Stromal cell of bone marrow (primary cell): ENCODE data around the gene TCF4.

Experiments
- DNase-seq: peaks from one replicate; pipeline ENCODE4 v3.0.0-alpha.2; 2012; ENCODE audit warnings: low read depth

Gene TCF4

DNA sequence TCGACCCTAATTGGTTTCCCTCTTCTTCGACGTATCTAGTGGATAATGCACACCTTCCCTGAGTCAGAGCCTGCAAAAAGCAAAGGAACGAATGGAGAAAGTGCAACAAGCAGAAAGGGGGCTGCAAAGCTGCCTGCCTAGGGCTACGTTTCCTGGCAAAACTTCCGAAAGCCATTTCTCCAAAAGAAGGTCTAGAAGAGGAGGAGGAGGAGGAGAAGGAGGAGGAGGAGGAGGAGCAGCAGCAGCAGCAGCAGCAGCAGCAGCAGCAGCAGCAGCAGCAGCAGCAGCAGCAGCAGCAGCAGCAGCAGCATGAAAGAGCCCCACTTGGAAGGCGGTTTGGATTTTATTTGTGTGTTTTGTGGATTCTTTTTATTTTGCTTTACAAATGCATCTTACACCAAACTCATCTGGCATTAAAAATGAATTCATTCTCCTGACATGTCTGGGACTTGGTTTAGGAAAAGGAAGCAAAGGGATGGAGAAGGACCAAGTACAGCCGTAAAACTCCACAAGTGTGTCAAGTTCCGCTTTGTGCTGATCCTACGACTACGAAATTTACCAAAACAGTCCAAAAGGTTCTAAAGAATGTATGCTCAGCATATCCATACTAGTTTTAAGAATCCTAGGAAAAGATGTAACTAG, 2.0 kb downstream of the TCF4 start:
- DNase-seq: no peak

DNA sequence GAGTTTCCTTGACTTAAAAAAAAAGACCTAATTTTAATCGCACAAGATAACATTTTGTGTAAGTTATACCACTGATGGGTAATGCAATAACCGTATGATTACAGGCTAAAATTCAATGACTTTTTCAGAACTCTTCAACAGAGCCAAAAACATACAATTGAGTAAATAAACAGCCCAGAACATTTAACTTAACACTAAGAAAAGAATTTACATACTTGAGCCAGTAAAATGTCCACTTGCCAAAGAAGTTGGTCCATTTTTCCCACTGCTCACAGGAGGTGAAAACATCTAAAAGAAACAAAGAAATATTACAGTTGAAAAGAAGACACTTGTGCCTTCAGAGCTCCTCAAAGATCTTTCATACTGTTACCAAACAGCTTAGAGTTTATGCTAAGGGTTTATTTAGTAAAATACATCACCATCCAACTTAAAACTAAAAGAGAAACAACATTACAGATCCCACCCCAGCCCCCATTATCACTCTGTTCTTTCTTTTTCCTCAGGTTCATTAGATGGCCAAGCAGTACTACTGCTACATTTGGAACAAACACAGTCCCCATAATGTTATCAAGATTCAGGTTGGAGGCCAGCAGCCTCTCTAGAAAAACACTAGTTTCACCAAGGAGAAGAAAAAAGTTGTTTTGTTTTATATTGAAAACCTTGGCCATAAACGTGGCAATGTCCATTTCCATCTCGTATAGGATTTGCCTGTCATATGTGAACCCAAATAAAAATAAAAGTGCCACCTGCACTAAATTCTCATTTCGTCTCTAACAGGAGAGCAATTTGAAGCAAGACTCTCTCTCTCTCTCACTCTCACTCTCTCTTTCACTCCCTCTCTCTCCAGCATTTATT, 2.7 kb downstream of the TCF4 start:
- no peak for DNase-seq

DNA sequence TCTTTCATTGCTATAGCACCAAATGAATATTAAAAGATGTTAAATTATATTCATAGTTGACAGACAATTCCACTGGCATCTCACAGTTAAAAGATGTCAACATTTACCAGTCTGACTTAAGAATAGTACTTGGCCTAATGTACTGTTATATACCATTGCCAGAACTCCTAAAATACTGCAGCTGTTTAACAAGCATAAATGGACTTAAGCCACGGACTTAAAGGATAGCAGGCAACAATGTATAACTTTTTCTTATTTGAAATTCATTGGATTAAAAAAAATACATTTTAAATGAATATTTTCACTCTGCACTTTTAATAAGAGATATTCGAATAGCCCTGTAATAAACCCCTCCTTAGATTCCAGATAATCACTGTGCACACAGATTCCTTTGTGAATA, 3.8 kb downstream of the TCF4 start:
- no peak for DNase-seq

DNA sequence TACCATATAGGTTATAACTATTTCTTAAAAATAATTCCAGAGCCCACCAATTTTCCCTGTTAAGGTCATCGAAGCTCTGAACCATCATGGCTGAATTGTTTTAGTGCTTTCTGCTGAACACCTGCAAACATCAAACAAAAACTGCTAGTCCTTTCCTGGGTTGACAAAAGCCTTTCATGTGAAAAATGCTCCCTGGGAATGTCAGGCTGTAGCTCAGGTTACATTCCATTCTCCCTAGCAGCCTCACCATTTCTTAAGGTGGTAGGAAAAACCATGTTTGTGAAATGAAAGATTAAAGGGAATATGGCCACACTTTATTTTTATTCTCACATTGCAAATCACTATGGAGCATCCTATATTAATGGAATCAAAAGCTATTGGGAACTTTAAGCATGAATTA, 5.7 kb downstream of the TCF4 start:
- DNase-seq: no peak

DNA sequence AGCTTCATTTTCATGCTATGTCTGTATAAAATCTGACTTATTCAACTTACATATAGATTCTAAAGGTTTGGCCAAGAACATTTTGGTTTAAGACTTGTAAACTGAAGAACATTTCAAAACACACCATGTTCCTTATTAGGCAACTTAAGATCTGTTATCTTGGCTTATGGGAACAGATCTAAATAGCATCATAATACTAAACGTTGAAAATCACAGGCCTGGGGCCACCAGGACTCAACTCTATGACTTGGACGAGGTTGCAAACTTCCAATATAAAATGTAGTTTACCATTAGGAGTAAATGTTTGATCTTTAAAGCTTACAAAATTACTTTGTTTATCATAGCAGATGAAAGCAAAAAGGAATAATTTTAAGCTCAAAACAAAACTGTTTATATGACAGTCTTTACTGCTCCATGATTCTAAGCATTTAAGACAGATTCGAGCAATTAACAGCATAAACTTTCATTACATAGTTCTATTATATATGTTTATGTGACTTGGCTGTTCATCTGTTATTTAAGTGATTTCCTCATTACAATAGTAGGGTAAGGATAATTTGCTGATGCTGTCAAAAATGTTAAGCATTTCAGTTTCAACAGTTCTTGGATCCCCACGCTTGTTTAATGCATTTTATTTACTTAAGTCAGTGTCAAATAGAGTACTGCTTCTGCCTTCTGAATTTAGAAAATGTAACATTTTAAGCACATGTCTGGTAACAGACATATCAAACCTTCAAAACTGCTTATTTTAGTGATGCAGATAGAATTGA, 8.3 kb downstream of the TCF4 start:
- no peak for DNase-seq

DNA sequence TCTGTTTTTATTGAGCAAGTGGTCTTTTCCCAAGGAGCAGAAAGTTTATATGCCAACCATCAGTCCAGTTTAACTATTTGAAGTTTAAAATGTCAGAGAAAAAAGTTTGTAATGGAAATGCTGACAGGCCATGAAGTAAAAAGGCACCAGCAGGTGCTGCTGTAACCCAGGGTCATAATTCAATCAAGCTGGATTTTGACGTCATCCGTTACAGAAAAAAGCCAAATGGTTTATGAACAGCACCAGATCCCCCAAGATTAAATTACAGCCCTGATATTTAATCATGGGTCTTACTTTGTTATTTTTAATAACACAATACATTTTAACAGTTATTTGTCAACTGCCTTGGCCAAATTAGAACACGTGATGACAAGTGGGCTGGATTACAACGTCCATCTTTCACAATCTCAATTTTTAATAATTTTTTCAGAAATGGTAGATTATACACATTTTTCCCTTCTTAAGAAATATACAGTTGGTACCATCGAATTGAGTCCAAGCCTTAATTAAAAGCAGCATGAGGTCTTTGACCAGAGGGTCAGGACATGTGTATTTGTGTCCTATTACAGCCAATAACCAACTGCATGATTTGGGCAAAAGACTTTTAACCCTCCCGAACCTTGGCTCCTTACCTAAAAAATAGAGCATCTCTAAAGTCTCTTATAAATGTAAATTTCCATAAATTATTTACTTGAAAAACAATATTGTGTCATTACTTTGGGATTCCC, 10.0 kb downstream of the TCF4 start:
- no peak for DNase-seq

DNA sequence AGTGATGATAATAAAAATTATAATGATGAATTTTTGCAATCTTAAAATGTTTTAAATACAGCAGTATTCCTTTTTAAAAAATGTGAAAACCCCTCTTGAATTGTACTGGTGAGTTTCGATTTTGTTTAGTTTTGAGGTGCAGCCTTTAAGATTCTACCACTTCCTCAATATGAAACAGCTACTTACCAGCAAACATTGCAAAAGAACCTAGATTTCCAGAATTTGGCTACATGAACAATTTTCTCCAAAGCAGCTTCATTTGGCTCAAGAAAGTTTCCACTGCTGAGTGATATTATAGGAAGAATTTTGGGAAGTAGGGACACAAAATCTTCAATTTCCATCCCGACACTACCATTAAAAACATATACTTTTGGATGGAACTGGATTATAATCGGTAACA, 12.0 kb downstream of the TCF4 start:
- DNase-seq: no peak

DNA sequence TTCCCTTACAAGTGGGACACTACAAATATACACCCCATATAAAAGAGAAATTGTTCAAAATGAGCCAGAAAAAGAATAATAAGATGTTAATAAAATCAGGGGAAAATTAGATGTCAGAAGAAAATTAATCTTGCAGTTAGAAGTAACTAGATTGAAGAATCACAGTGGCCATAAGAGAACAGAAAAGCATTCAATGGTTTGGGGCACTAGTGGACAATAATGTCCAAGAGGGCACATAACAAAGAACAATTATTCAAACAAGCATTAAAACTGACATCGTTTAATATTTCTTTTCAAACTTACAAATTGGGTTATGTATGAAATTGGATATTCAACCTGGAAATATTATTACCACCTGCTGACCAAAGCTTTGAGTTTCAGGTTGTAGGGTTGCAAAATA, 12.9 kb downstream of the TCF4 start:
- DNase-seq: no peak

DNA sequence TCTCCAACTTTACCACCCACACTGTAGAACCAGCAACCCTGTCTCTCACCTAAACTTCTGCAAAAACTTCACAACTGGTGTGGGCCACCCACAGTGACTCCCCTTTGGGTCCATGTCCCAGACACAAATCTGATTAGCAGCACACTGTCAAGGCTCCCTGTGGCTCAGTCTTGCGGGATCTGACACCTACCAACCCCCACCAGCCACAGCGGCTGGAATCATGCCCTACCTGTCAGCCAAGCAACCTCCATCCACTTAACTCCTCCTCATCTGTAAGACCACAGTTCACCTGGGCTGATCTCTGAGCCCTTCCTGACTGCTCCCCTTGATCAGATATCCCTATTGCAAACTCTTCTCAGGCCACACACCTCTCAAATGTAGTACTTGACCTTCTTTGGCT, 14.6 kb downstream of the TCF4 start:
- DNase-seq: no peak

DNA sequence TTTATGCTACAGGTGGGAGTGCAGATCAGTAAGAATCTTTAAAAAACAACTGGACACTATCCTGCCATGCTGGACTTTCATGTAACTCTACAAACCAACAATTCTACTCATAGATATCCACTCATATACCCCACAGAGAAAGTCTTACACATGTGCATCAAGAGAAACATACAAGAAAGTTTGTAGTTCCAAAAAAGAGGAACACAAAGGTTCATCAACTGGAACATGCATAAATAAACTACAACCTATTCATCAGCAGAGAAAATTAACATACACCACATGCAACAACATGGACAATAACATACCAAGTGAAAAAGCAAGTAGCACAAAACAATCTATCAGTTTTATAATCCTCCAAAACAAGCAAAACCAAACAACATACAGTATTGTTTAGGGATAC, 17.0 kb downstream of the TCF4 start:
- no peak for DNase-seq

DNA sequence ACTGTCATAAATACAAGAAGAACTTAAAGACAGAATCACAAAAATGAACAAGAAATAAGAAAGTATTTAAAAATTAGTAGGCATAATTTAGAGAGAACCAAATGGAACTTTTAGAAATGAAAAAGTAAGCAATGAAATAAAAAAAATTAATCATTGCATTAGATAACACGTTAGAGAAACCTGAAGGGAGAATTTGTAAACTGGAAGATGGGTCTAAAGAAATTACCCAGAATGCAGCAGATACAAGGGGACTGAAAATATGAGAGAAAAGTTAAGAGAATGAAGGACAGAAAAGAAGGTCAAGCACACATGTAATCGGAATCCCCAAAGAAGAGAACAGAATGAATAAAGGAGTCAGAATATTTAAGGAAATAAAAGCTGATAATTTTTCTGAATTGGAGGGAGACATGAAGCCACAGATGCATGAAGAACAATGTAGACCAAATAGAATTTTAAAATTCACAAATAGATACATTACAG, 21.5 kb downstream of the TCF4 start:
- no peak for DNase-seq

DNA sequence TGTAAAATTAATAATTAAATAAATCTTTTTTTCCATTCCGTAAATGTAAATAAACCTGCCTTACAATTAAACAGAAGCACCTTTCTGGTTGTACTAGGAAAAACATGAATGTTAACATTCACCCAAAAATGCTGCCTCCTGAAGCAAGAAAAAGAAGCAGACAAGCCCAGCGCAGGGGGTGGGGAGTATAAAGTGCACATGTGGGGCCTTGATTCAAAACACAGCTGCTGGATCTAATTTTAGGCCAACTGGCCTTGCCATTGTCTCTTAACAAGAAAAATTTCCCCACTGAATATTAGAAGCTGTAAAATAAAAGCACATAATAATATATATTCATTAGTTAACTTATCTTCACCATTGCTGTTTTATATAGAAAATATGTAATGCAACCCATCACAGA, 28.3 kb downstream of the TCF4 start:
- DNase-seq: no peak

DNA sequence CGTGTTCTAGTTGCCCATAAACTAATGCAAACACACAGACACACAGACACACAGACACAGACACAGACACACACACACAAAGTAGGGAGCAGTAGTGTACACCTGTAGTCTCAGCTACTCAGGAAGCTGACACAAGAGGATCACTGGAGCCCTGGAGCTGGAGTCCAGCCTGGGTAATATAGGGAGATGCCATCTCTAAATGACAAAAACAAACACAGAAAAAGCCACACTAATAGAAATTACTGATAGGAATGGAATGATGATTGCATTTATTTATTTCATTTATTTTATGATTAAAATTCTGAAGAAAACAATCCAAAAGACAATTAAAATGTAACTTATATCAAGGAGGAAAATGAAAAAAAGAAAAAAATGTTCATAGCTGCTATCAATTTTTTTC, 30.8 kb downstream of the TCF4 start:
- no peak for DNase-seq

DNA sequence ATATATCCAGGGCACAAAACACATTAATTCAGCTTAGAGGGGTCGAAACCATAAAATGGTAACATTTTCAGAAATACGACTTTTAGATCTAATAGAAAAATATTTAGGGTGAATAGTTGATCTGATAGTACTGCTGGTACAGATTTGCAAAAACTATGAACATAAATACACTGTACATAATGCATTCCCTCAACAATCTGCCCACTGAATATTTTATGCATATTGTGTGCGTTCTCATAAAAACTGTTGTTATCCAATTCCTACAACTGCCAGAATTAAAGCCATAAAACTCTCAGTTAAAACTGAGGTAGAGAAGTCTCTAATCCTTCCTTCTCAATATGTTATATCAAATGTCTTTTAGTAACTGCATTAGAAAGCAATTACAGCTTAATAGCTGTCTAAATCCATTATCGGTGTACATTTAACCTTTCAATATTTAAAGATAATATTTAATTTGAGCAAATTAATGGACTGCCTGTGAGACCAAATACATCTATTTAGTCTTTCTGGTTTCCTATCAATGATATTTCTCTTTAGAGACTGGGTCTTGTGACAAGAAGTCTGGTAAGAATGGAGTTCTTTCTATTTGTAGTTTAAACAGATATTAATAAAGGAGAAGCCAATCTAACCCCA, 32.5 kb downstream of the TCF4 start:
- no peak for DNase-seq

DNA sequence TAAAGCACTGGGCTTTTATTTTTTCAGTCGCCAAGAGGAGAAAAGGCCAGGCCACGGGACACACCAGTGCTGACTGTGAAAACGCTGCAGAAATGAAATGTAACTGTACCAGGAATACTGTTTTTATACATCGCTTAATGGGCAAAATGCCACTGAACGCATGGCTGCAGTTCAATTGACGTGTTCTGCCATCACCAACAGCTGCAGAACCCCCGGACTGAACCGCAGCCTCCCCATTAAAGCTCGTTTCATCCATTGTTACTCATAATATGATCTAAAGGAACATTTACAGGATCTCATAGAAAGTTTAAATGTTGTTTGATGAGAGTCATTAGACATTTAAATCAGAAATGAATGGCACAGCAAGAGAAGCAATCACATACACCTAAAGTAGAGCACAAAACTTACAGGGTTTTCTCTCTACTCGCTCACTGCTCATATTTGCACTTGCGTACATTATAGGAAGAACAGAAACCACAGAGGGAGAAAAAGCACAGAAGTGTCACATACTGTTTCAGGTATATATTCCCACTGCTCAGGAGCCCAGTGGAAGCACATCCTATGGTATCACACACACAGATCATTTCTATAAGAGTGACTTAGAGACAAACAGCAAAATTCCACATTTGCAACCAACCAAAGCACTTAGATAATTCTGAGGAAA, 35.3 kb downstream of the TCF4 start:
- peak; percentile 43 for DNase-seq

DNA sequence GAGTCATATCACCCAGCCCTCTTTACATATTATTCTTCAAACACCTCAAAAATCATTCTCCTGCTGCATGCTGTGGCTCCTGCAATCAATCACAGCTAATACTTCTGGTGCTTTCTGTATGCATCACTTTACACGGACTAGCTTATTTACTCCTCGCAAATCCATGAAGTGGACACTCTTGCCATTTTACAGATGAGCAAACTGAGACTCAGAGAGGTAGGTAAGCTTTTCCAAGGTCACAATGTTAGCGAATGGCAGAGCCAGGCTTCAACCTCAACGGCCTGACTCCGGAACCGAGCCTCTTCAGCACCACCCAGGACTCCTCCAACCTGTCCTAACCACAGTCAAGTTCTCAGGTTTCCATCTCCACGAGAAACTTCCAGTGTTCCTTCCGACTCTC, 36.8 kb downstream of the TCF4 start:
- no peak for DNase-seq

DNA sequence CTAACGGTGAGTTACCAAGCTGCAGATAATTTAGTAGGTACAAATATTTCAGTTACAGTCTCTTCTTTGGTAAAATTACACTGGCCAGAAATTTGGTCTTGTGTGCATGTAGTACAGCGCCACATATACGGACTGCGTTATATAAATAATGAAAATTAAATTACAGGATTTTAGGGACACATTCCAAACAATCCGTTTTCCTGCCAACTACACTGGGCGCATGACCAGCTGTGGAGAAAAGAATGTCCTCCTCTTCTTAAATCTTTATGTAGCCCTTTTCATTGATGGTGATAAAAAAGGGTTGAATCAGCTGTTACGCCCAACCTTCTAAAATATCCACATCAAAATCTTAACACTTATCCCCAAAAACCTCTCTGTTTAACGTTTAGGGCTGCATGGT, 37.5 kb downstream of the TCF4 start:
- no peak for DNase-seq

DNA sequence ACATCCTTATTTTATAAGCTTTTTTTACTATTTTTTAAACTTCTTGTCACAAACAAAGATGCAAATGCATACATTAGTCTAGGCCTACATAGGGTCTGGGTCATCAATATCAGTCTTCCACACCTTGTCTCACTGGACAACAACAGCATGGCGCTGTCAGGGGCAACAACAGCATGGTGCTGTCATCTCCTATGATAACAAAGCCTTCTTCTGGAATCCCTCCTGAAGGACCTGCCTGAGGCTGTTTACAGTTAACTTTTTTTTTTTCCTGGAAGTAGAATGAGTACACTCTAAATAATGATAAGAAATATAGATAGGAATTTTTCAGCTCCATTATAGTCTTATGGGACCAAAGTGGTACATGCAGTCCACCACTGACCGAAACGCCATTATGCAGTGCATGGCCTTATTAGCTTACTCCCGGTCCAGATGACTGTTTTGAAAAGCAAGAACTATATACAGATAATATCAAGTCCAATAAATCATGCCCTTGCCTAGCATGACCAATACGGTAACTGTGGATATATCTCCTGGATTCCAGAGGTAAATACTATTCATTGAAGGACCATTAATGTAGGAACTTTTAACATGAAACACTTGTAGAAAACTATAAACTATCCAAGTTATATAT, 38.4 kb downstream of the TCF4 start:
- DNase-seq: no peak

DNA sequence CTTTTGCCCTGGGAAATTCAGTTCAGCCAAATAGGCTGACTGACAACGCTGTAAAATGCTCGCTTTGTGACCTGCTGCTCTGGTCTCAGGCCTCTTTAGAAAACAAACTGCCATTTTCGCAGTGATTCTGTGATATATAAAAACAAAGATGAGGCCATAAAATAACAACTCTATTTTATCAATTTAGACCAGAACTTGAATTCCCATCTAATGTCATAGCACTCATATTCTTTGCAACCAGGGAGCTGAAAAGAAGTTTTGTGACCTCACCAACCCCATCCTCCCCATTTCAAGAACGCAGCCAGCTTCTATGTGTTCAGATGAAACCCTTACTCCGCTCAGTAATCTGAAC, 40.3 kb downstream of the TCF4 start:
- no peak for DNase-seq

DNA sequence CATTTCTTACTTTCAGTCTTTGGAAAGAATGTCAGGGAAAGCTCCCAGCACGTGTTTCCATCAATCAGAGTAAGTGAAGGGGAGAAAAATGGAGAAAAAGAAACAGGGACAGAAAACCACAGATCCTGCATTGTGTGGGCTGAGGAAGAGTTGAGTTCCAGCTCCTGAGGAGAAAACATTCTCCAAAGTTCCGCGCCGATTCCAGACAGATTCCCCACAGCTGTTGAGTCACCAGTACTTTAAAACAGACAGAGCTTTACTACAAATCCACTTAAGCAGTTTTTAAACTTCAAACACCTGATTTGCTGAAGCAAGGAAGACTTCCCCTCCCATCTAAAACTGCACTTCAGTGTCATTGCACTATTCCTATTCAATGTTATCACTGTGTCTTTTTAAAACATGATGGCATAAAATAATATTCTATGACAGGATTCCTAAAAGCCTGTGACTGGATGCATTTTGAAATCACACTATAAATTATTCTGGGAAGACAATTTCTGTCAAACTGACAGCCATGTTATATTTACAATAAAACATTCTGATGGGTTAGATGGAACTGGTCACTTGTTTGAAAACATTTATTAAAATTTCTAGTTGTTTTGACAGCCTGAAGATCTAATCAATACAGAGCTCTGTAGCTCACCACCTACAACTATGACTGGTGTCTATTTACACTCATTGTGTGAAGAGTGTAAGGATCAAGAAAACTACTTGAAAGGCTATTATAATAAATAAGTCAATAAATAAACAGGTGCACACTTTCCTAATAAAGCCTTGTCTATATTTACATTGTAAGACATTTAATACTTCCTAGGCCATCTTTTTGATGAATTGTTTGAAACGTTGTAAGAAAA, 40.9 kb downstream of the TCF4 start:
- DNase-seq: peak; percentile 59
